ENCODE results near the gene DOCK4.

The DOCK4 gene

GRCh38 chr7:112143582-112143981 lies 62.6 kb downstream of the DOCK4 start:
- Histone ChIP-seq H3K9me3 (no peaks in the 10 kb centered on the region), H3K27me3 (no peaks in the 10 kb centered on the region), H3K4me3 (ENCODE audit: low read depth, low read length) (no peak overlapping the region), H3K4me1 (peaks cover 17% of the 10 kb centered on the region), H3K36me3 (no peaks in the 10 kb centered on the region)
- no peak for TF ChIP-seq CTCF (IDR thresholded peaks at IDR 0.05; ENCODE audit: low read depth, low read length)
- DNase-seq: no peak

GRCh38 chr7:112143136-112143535 lies 63.1 kb downstream of the DOCK4 start:
- H3K4me1 ChIP-seq: peaks cover 14% of the 10 kb centered on the region
- no peak overlapping the region for H3K4me3 ChIP-seq (ENCODE audit: low read depth, low read length)
- H3K27me3 ChIP-seq: no peaks in the 10 kb centered on the region
- DNase-seq: no peak
- TF ChIP-seq CTCF (IDR thresholded peaks at IDR 0.05; ENCODE audit: low read depth, low read length): no peak
- no peaks in the 10 kb centered on the region for H3K36me3 ChIP-seq
- H3K9me3 ChIP-seq: no peaks in the 10 kb centered on the region

GRCh38 chr7:112140600-112140999 lies 65.6 kb downstream of the DOCK4 start:
- no peaks in the 10 kb centered on the region for H3K27me3 ChIP-seq
- no peak for TF ChIP-seq CTCF (IDR thresholded peaks at IDR 0.05; ENCODE audit: low read depth, low read length)
- H3K4me3 ChIP-seq (ENCODE audit: low read depth, low read length): no peak overlapping the region
- no peaks in the 10 kb centered on the region for H3K36me3 ChIP-seq
- peaks cover 29% of the 10 kb centered on the region for H3K4me1 ChIP-seq
- H3K9me3 ChIP-seq: no peaks in the 10 kb centered on the region
- no peak for DNase-seq

DNA sequence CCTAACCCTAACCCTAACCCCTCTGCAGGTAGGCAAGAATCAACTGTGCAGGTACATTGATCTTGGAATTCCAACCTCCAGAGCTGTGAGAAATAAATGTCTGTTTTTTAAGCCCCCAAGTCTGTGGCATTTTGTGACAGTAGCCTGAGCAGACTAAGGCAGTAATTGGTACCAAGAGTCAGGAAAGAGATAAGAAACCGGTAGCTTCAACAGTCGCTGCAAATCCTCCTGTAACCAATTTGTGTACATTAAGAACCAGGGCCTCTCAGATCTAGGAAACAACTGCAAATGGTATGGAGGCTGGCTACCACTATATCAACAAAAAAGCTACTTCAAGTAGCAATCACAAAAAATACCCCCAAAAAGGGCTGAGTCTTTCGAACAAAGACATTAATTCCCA lies 67.3 kb downstream of the DOCK4 start:
- no peak for TF ChIP-seq CTCF (IDR thresholded peaks at IDR 0.05; ENCODE audit: low read depth, low read length)
- H3K9me3 ChIP-seq: no peaks in the 10 kb centered on the region
- no peaks in the 10 kb centered on the region for H3K36me3 ChIP-seq
- peak; percentile 38 for DNase-seq
- H3K4me1 ChIP-seq: peaks cover 29% of the 10 kb centered on the region
- no peaks in the 10 kb centered on the region for H3K27me3 ChIP-seq
- no peak overlapping the region for H3K4me3 ChIP-seq (ENCODE audit: low read depth, low read length)

- DNase-seq: no peak
- no peak for TF ChIP-seq CTCF (IDR thresholded peaks at IDR 0.05; ENCODE audit: low read depth, low read length)
- peaks cover 29% of the 10 kb centered on the region for H3K4me1 ChIP-seq
Measured at GRCh38 chr7:112138325-112138852, 67.8 kb downstream of the DOCK4 start.

DNA sequence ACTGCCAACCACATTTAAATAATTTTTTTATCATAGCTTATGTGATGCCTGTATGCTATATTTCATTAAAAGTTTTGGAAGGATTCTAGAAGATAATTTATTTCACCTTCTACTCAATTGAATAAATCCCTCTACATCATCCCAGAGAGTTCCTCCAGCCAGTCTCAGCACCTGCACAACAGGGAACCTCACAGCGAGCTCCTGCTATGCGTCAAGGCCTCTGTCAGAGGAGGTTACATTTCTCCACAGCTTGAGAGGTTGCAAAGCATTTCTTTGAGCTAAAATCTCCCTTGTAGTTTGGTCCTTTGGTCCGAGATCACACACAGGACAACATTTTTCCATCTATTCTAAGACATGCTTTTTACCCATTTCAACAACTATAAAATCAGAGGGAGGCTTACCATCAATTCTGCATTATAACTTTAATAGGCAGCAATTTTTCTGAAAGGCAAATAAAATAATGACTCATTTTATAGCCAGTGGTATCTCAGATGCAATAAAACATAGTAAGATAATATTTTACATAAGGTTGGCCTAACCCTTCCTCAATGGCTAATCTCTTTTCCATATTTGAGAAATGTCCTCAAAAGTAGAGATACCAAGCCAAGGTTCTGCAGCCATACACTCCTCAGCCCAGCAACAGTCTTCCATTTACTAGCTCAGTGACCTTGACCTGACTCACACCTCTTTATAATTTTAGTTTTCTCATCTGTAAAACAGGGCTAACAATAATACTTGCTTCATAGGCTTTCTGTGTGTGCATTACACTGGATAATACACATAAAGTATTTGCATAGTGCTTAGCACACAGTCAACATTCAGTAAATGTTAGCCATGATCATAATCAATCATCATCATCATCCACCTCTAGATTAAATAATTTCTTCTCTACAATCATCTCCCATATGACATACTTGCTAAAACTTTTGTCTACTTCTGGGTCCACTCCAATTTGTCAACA lies 68.8 kb downstream of the DOCK4 start:
- no peak for TF ChIP-seq CTCF (IDR thresholded peaks at IDR 0.05; ENCODE audit: low read depth, low read length)
- Histone ChIP-seq H3K4me1 (peaks cover 33% of the 10 kb centered on the region), H3K4me3 (ENCODE audit: low read depth, low read length) (no peak overlapping the region), H3K36me3 (no peaks in the 10 kb centered on the region), H3K27me3 (no peaks in the 10 kb centered on the region), H3K9me3 (no peaks in the 10 kb centered on the region)
- DNase-seq: no peak

More at GRCh38 chr7:112138325-112138852, 67.8 kb downstream of the DOCK4 start:
- Histone ChIP-seq H3K36me3 (no peaks in the 10 kb centered on the region), H3K9me3 (no peaks in the 10 kb centered on the region), H3K27me3 (no peaks in the 10 kb centered on the region), H3K4me3 (ENCODE audit: low read depth, low read length) (no peak overlapping the region)

Data from BE2C (cell line).